B cell (primary cell): Measurements from ENCODE around the gene VAMP8.

Source experiments
- EZH2 ChIP-seq: IDR thresholded peaks from 2 replicates; pipeline ENCODE4 v1.6.1; 2012; ENCODE audit warnings: borderline replicate concordance, low read depth, mild to moderate bottlenecking, moderate library complexity, low read length; ENCODE audit not compliant: insufficient read depth, poor library complexity, severe bottlenecking
- TF ChIP-seq, protein P1 (sequence below): fragments of 200-600 bp; IDR thresholded peaks from one replicate; pipeline ENCODE4 v1.8.0; 2022; ENCODE audit warnings: antibody characterized with exemption, mild to moderate bottlenecking

DNA sequence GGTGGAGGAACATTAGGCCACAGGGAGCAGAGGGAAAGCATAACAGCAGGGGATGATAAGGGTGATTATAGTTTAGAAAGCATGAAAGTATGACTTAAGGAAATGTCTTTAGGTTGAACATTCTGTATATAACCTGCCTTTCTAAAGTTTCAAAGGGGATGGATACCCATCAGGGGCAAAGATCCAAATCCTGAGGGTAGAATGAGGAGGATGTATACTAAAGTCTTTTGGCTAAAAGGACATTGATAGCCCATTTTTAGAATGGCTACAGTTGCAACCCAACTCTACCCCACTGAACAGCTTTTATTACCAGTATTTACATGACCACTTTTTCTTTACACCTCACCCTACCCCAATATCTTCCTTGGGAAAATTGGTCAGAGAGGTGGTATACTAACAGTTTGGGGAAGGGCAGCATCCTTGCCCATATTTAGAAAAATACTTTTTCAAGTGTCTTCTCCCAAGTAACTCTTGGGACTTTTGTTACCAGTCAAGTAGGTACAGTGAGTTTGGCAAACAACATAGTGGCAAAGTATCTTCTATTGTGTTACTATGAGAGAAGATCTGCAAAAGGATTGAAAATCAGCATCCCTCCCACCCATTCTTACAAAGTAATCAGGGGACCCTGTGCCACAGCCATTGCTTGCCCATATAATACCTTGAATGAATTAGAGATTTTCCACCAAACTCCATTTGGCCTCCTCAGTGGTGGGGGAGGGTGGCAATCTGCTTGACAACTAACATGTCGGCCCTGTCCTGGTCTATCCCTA, 30.1 kb upstream of the VAMP8 start:
- TF ChIP-seq, protein P1, sequence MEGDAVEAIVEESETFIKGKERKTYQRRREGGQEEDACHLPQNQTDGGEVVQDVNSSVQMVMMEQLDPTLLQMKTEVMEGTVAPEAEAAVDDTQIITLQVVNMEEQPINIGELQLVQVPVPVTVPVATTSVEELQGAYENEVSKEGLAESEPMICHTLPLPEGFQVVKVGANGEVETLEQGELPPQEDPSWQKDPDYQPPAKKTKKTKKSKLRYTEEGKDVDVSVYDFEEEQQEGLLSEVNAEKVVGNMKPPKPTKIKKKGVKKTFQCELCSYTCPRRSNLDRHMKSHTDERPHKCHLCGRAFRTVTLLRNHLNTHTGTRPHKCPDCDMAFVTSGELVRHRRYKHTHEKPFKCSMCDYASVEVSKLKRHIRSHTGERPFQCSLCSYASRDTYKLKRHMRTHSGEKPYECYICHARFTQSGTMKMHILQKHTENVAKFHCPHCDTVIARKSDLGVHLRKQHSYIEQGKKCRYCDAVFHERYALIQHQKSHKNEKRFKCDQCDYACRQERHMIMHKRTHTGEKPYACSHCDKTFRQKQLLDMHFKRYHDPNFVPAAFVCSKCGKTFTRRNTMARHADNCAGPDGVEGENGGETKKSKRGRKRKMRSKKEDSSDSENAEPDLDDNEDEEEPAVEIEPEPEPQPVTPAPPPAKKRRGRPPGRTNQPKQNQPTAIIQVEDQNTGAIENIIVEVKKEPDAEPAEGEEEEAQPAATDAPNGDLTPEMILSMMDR = no peak
- no peak for TF ChIP-seq EZH2
